Fibroblast of mammary gland (primary cell): ENCODE data around the gene GNAT2.
A peak's percentile ranks its signal among the peaks of the same experiment; 100 is the strongest.

ENCODE experiments used
- DNase-seq: peaks from one replicate; pipeline ENCODE4 v3.0.0-alpha.2; 2010; ENCODE audit warnings: low read depth
- H3K4me3 ChIP-seq: 2 replicates; pipeline ENCODE4 v1.5.1; 2011; ENCODE audit warnings: low read depth, mild to moderate bottlenecking, low read length, moderate library complexity; ENCODE audit not compliant: control insufficient read depth
- TF ChIP-seq, protein P1 (sequence below): conservative IDR thresholded peaks from 2 replicates; pipeline ENCODE4 v1.5.1; 2011; ENCODE audit warnings: low read depth, low read length, inconsistent platforms; ENCODE audit not compliant: control insufficient read depth, insufficient read depth

The GNAT2 gene

DNA sequence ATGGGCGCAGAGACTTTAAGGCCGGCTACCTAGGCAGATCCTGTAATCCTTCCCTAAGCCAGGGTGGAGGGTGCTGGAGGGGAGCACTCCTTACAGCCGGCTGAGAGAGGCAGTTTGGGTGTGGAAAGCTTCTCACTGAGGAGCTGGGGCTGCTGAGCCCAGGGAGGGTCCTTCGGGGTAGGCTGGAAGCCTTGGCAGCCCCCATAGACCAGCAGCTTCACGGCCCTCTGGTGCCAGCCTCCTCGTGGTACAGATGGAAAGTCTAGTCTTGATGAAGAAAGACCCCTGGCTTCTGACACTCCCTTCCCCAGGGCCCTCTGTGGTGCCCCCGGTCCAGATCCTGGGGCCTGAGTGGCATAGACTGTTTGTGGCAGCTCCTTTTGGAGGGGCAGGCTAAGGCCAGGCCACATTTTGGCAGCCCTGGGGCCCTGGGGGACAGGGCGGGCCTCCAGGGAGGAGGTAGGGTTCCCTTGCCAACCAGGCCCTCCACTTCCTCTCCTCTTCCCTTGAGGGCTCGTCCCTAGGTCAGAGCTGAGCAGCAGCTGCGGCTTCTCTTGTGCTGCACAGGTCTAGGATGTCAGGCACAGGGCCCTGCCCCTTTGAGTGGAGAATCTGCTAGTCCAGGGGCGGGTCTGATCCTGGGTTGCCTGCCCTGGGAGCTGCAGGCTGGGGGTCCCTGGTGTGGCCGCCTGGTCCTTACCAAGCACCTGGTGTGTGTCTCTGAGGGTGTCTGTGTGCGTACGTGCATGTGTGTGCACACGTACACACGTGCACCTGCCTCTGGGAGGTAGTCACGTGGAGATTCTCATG lies 5.0 kb upstream of the GNAT2 start:
- no peak overlapping the region for H3K4me3 ChIP-seq
- TF ChIP-seq, protein P1, sequence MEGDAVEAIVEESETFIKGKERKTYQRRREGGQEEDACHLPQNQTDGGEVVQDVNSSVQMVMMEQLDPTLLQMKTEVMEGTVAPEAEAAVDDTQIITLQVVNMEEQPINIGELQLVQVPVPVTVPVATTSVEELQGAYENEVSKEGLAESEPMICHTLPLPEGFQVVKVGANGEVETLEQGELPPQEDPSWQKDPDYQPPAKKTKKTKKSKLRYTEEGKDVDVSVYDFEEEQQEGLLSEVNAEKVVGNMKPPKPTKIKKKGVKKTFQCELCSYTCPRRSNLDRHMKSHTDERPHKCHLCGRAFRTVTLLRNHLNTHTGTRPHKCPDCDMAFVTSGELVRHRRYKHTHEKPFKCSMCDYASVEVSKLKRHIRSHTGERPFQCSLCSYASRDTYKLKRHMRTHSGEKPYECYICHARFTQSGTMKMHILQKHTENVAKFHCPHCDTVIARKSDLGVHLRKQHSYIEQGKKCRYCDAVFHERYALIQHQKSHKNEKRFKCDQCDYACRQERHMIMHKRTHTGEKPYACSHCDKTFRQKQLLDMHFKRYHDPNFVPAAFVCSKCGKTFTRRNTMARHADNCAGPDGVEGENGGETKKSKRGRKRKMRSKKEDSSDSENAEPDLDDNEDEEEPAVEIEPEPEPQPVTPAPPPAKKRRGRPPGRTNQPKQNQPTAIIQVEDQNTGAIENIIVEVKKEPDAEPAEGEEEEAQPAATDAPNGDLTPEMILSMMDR: no peak
- no peak for DNase-seq

DNA sequence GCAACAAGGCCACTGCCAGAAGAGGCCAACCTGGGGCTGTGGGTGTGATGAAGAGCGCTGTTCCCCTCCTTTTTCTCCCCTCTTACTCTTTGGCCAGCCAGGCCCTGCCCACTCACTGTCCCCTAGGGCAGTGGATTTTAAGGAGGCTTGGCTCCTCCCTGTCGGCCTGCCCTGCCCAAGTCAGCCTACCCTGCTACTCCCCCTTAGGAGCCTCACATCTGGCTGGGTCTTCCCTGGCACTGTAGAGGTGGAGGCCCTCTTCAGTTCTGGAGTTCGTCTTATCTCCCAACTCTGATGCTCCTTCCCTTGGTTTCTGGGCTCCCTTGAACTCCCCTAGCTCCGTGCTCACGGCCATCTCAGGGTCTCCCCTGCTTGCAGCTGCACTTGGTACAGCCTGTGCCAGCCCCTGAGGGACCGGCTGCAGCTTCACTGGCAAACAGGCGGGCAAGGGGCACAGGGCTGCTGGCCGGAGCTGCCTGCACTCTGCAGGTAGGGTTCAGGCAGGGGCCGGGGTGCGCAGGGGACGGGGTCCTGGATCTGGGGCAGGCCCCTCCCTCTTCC lies 4.3 kb upstream of the GNAT2 start:
- DNase-seq: no peak
- H3K4me3 ChIP-seq: no peak overlapping the region
- TF ChIP-seq, protein P1: no peak

DNA sequence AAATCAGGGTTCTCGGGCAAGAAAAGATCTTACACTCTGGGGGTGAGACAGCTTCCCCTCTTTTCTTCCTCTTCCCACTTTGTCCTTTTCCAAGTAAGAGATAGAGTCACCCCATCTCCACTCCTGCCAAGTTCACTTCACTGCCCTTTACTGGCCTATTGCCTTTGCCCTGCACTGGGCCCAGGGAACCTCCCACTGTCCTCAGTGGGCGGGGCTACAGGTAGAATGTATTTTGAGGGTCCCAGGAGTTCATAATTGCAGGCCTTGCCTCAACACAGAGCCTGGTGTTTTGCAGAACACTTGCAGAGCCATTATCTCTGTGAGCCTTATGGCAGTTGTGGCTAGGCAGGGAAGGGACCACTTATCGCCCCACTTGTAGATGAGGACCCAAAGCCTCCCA lies 3.5 kb upstream of the GNAT2 start:
- H3K4me3 ChIP-seq: no peak overlapping the region
- TF ChIP-seq, protein P1: no peak
- DNase-seq: no peak

DNA sequence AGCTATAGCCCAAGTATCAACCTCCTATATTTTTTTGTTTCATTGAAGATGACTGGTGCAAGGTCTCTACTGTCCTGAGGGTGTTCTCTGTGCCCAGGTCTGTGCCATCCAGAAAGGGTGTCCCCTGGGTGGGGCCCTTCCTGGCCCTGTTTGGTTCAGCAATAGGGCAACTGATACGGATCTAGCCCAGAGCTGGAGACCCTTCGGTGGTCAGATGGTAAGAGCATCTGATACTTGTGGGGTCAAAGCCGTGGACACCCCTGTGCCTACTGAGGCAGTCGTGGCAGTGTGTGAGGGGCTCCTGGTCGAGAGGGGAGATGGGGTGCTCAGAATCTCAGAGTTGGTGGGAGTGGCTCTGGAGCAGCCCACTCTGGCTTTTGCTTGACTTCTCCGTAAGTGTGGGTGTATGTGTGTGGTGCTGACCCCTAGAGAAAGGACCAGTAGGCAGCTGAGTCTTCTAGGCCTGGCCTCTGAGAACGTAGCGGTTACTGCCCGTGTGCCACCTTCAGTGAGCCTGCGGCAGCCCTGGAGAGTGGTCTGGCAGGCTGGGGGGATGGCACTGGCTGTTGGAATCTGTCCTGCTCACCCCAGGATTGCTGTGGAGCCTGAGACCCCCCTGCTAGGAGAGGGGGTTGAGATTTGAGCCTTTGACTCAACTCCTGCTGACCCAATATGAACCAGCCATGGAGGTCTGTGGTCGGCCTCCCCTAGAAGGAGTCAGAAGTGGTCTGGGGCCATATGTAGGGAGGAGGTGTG lies 2.9 kb upstream of the GNAT2 start:
- no peak for DNase-seq
- H3K4me3 ChIP-seq: peak overlapping the region; percentile 5
- TF ChIP-seq, protein P1: no peak

DNA sequence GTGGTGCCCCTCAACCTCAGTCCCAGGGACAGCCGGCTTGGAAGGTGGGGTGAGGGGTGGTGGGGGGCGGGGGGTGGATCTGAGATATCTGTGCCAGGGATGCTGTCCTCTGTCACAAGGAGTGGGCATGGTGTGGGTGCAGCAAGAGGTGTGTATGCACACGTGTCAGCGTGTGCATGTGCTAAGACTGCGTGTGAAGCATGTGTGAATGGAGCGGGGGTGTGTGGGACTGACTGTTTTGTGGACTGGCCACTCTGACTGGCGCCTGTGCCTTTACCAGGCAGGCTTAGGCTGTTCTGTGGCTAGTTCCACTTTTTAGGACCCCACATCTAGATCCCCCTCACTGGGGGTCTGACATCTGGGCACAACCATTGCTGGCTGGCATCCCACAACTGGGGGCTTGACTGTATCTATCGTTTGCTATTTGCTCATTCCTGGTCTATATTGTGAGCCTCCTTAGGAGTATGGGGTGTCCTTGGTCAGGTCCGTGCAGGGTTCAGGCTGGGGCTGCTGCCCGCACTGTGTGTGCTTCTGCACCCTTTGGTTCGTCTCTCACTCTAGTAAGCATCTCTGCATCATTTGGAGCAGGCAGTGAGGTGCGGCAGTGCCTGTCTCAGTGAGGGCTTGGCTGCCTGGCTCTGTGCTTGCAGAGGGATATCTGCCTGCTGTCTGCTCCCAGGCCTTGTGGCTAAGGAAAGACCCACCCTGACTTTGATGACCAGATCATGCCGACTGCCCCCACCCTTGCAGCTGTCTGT lies 2.1 kb upstream of the GNAT2 start:
- peak; percentile 40 for DNase-seq
- TF ChIP-seq, protein P1: no peak
- H3K4me3 ChIP-seq: peak overlapping the region; percentile 91

DNA sequence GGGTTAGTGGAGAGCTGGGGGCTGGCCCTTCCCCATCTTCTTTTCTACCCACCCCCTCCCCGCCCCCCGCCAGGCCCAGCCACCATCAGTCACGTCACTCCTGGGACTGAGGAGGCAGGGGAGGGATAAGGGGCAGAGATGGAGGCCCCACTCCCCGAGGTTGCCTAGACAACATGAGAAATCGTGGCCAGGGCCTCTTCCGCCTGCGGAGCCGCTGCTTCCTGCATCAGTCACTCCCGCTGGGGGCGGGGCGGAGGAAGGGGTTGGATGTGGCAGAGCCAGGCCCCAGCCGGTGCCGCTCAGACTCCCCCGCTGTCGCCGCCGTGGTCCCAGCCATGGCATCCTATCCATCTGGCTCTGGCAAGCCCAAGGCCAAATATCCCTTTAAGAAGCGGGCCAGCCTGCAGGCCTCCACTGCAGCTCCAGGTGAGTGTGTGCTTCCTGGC lies 1.4 kb upstream of the GNAT2 start:
- peak; percentile 90 for DNase-seq
- H3K4me3 ChIP-seq: peak overlapping the region; percentile 91
- TF ChIP-seq, protein P1: no peak
